SK-MEL-5 (cell line): ENCODE results near the gene SCRN2. TPM values are rescaled to one million over a fixed set of nuclear protein-coding genes. Genes with fewer than 3 reads are reported as not detected.

Source experiments
- DNase-seq: peaks from one replicate; pipeline ENCODE4 v3.0.0-alpha.2; 2016; ENCODE audit warnings: low read depth, low spot score
- in situ Hi-C: cut with HindIII; loops from 2 replicates; pipeline ENCODE4 v1.10.0; 2016; ENCODE audit warnings: low sequenced_read_pairs, high pct_unique_total_duplicates, low pct_unique_long_range_greater_than_20kb
- total RNA-seq: library from RNA; depleted of rRNA; stranded (reverse); fragments of >200 nt; shearing (Covaris generic); gene quantifications from 2 replicates; pipeline ENCODE4 v1.2.3, GENCODE V29; 2014

SCRN2 gene
- total RNA-seq, 1 experiment from 2014 or later, result 6.9 TPM

- no peak for DNase-seq
- in situ Hi-C loops, result no loop called here
Observed at GRCh38 chr17:47834756-47835155, 6.3 kb downstream of the SCRN2 start.

GRCh38 chr17:47831934-47832327 is 9.1 kb downstream of the SCRN2 start:
- DNase-seq, result no peak
- in situ Hi-C loops, result no loop called here

GRCh38 chr17:47831003-47831933 is 9.8 kb downstream of the SCRN2 start, which contains the start of the genes LRRC46 and MRPL10:
TSS of gene LRRC46 (plus strand) at chr17:47831670. CDS start at chr17:47831990, 320 bp downstream.
TSS of gene MRPL10 (minus strand) at chr17:47831541. CDS start at chr17:47831511, 30 bp downstream.
- peak; percentile 92 for DNase-seq
- in situ Hi-C loops, result no loop called here

- in situ Hi-C loops, result no loop called here
- no peak for DNase-seq
Observed at GRCh38 chr17:47830396-47831002, 10.6 kb downstream of the SCRN2 start.

GRCh38 chr17:47829870-47830269 is 11.2 kb downstream of the SCRN2 start:
- no peak for DNase-seq
- in situ Hi-C loops, result no loop called here

- in situ Hi-C loops, result no loop called here
- DNase-seq, result no peak
Observed at GRCh38 chr17:47823519-47823918, 17.6 kb downstream of the SCRN2 start.

GRCh38 chr17:47822785-47823184 is 18.3 kb downstream of the SCRN2 start:
- DNase-seq, result no peak
- in situ Hi-C loops, result no loop called here

- in situ Hi-C loops, result no loop called here
Observed at GRCh38 chr17:47821424-47822391, 19.4 kb downstream of the SCRN2 start, which contains the start of gene OSBPL7. TSS of gene OSBPL7 (minus strand) at chr17:47821794. CDS start at chr17:47820278, 1,516 bp downstream.

GRCh38 chr17:47821031-47821423 is 20.0 kb downstream of the SCRN2 start:
- in situ Hi-C loops, result no loop called here

More at GRCh38 chr17:47821424-47822391, 19.4 kb downstream of the SCRN2 start, which contains the start of gene OSBPL7:
- peak; percentile 19 for DNase-seq

GRCh38 chr17:47820033-47820789 is 20.9 kb downstream of the SCRN2 start:
- in situ Hi-C loops, result no loop called here
- DNase-seq, result no peak

More at GRCh38 chr17:47821031-47821423, 20.0 kb downstream of the SCRN2 start:
- no peak for DNase-seq

GRCh38 chr17:47819475-47819874 is 21.6 kb downstream of the SCRN2 start:
- no peak for DNase-seq
- in situ Hi-C loops, result no loop called here

- DNase-seq, result no peak
- in situ Hi-C loops, result no loop called here
Observed at GRCh38 chr17:47818002-47818695, 22.9 kb downstream of the SCRN2 start.

- in situ Hi-C loops, result no loop called here
- no peak for DNase-seq
Observed at GRCh38 chr17:47816947-47817346, 24.1 kb downstream of the SCRN2 start.

- in situ Hi-C loops, result no loop called here
- no peak for DNase-seq
Observed at GRCh38 chr17:47816111-47816735, 24.9 kb downstream of the SCRN2 start.

- no peak for DNase-seq
- in situ Hi-C loops, result no loop called here
Observed at GRCh38 chr17:47815106-47815918, 25.8 kb downstream of the SCRN2 start.
